Measurements from ENCODE around the gene DBNL.

DNA sequence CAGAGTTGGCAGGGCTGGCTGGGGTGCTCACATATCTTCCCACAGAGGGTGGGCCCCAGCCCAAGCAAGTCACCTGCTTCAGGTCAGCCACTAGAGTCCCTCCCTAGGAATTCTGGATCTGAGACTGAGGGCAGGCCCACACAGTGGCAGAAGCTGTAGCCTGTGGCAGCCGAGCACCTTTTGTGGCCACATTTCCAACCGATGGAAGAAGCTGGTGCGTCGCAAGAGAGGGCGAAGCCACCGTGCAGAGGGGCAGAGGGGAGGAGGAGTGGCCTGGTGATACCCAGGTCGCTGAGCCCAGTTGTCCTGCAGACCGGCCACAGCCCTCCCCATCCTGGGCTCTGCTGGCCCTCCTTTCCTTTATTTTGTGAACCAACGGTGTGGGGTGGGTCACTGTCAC lies 32.6 kb downstream of the DBNL start:
- TF ChIP-seq, protein P1, sequence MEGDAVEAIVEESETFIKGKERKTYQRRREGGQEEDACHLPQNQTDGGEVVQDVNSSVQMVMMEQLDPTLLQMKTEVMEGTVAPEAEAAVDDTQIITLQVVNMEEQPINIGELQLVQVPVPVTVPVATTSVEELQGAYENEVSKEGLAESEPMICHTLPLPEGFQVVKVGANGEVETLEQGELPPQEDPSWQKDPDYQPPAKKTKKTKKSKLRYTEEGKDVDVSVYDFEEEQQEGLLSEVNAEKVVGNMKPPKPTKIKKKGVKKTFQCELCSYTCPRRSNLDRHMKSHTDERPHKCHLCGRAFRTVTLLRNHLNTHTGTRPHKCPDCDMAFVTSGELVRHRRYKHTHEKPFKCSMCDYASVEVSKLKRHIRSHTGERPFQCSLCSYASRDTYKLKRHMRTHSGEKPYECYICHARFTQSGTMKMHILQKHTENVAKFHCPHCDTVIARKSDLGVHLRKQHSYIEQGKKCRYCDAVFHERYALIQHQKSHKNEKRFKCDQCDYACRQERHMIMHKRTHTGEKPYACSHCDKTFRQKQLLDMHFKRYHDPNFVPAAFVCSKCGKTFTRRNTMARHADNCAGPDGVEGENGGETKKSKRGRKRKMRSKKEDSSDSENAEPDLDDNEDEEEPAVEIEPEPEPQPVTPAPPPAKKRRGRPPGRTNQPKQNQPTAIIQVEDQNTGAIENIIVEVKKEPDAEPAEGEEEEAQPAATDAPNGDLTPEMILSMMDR (IDR thresholded peaks at IDR 0.05): no peak
- no peak for TF ChIP-seq POLR2A (IDR thresholded peaks at IDR 0.05)
